Measurements from ENCODE around the gene HOXB3. TPM values are rescaled to one million over a fixed set of nuclear protein-coding genes. Genes with fewer than 3 reads are reported as not detected.

The HOXB3 gene
- total RNA-seq, 1 experiment from 2014 or later: not detected

DNA sequence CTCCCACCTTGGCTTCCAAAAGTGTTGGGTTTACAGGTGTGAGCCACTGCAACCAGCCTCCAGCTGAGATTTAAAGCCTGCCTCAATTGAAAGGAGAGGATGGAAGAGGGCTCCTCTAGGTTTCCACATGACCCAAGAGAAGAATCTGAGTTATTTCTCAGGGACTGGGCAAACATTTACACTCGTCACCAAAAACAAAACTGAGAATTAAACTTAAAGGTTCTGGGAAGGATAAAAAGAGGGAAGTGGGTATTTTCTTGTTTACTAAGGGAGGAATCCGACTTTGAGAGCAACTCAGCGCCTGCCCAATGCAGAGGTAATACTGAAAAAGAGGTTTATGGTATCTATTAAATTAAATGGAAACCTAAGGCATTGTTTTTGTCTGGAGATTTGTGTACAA is 72.6 kb downstream of the HOXB3 start:
- Histone ChIP-seq H2AFZ (ENCODE audit: low read length) (no peak overlapping the region), H2BK5ac (ENCODE audit: insufficient read length, low read length) (no peak overlapping the region), H3K27me3 (ENCODE audit: insufficient read depth, low read length) (peaks cover 9% of the 10 kb centered on the region; the same call in 1 of the 2 replicates), H3K56ac (ENCODE audit: insufficient read length, low read depth, low read length) (no peak overlapping the region), H3K4ac (ENCODE audit: low read depth, low read length) (no peak overlapping the region), H3K23me2 (ENCODE audit: insufficient read length, low read depth, low read length, poor library complexity, severe bottlenecking) (no peaks in the 10 kb centered on the region), H4K8ac (replicated peaks; ENCODE audit: insufficient read length, low read depth, low read length) (no peak overlapping the region), H3K79me1 (ENCODE audit: insufficient read depth, low read depth, low read length, poor library complexity, severe bottlenecking) (no peaks in the 10 kb centered on the region), H2BK12ac (ENCODE audit: insufficient read length, low read depth, low read length) (no peak overlapping the region), H3K9me3 (ENCODE audit: control insufficient read depth, low read depth, low read length) (no peaks in the 10 kb centered on the region), H3K27ac (ENCODE audit: insufficient read length, low read depth, low read length) (no peak overlapping the region), H3T11ph (ENCODE audit: low read length) (no peak overlapping the region), H3K4me2 (ENCODE audit: insufficient read depth, insufficient read length, low read length) (no peak overlapping the region), H2BK20ac (ENCODE audit: low read depth, low read length, poor library complexity, severe bottlenecking) (no peak overlapping the region), H3K18ac (ENCODE audit: insufficient read length, low read depth, low read length) (no peak overlapping the region), H4K20me1 (ENCODE audit: control insufficient read depth, insufficient read depth, insufficient read length) (no peaks in the 10 kb centered on the region), H4K91ac (ENCODE audit: insufficient read length, low read depth, low read length) (no peak overlapping the region), H3K4me1 (ENCODE audit: insufficient read depth, low read length) (peaks cover 11% of the 10 kb centered on the region), H3K79me2 (ENCODE audit: insufficient read depth, low read length) (no peaks in the 10 kb centered on the region), H3K14ac (ENCODE audit: insufficient read depth, low read length) (no peak overlapping the region), H2AK5ac (ENCODE audit: insufficient read length, low read length) (no peak overlapping the region), H4K5ac (ENCODE audit: insufficient read length, low read depth, low read length) (no peak overlapping the region), H3K23ac (ENCODE audit: insufficient read length, low read depth, low read length) (no peak overlapping the region), H3K9ac (ENCODE audit: extremely low read depth, insufficient read length, low read length) (no peak overlapping the region), H2BK120ac (ENCODE audit: low read depth, low read length, poor library complexity, severe bottlenecking) (no peak overlapping the region), H2BK15ac (ENCODE audit: low read depth, low read length) (no peak overlapping the region)
- WGBS (ENCODE audit: extremely low coverage, insufficient read length, low lambda C conversion rate): no CpG with 5 or more reads among the region's 3 CpGs
- H3K9me3 Mint-ChIP-seq: peaks cover 0 to 17% of the 10 kb centered on the region in 2 experiments; a peak in 3 of 5 replicates
- peaks cover 100% of the 10 kb centered on the region for H3K27me3 Mint-ChIP-seq (ENCODE audit: low read depth)
- peaks cover 50 to 57% of the 10 kb centered on the region in 2 experiments for H3K4me1 Mint-ChIP-seq
- peaks cover 0 to 2% (median 0%) of the 10 kb centered on the region in 3 experiments; a peak in 1 of 7 replicates for H3K36me3 Mint-ChIP-seq (ENCODE audit: insufficient read depth in 1 of 3, low read depth in 3 of 3)
- TF ChIP-seq, protein P1, sequence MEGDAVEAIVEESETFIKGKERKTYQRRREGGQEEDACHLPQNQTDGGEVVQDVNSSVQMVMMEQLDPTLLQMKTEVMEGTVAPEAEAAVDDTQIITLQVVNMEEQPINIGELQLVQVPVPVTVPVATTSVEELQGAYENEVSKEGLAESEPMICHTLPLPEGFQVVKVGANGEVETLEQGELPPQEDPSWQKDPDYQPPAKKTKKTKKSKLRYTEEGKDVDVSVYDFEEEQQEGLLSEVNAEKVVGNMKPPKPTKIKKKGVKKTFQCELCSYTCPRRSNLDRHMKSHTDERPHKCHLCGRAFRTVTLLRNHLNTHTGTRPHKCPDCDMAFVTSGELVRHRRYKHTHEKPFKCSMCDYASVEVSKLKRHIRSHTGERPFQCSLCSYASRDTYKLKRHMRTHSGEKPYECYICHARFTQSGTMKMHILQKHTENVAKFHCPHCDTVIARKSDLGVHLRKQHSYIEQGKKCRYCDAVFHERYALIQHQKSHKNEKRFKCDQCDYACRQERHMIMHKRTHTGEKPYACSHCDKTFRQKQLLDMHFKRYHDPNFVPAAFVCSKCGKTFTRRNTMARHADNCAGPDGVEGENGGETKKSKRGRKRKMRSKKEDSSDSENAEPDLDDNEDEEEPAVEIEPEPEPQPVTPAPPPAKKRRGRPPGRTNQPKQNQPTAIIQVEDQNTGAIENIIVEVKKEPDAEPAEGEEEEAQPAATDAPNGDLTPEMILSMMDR (conservative IDR thresholded peaks at IDR 0.05): no peak
- DNase-seq: no peak
- H3K4me3 Mint-ChIP-seq: no peak overlapping the region
- no peak overlapping the region for H3K27ac Mint-ChIP-seq
